DOHH2 (cell line): ENCODE data around the gene ITGB7.

ENCODE experiments used
- EZH2phosphoT487 ChIP-seq: fragments of 200-600 bp; sonication (generic); IDR thresholded peaks from 2 replicates; pipeline ENCODE4 v1.6.1; 2017; ENCODE audit warnings: borderline replicate concordance, mild to moderate bottlenecking, antibody characterized with exemption, low read length, moderate library complexity, mixed read lengths
- TF ChIP-seq, protein P1 (sequence below): fragments of 200-600 bp; sonication (generic); IDR thresholded peaks from one replicate; pipeline ENCODE4 v1.5.1; 2014; ENCODE audit warnings: antibody characterized with exemption, mild to moderate bottlenecking, low read depth, low read length; ENCODE audit not compliant: poor library complexity, severe bottlenecking

- TF ChIP-seq, protein P1, sequence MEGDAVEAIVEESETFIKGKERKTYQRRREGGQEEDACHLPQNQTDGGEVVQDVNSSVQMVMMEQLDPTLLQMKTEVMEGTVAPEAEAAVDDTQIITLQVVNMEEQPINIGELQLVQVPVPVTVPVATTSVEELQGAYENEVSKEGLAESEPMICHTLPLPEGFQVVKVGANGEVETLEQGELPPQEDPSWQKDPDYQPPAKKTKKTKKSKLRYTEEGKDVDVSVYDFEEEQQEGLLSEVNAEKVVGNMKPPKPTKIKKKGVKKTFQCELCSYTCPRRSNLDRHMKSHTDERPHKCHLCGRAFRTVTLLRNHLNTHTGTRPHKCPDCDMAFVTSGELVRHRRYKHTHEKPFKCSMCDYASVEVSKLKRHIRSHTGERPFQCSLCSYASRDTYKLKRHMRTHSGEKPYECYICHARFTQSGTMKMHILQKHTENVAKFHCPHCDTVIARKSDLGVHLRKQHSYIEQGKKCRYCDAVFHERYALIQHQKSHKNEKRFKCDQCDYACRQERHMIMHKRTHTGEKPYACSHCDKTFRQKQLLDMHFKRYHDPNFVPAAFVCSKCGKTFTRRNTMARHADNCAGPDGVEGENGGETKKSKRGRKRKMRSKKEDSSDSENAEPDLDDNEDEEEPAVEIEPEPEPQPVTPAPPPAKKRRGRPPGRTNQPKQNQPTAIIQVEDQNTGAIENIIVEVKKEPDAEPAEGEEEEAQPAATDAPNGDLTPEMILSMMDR: peak; percentile 62
- no peak for TF ChIP-seq EZH2phosphoT487
Observed at GRCh38 chr12:53251477-53252348, 44.7 kb upstream of the ITGB7 start.
